ENCODE measurements around the gene MFGE8. TPM values are rescaled to one million over a fixed set of nuclear protein-coding genes. Genes with fewer than 3 reads are reported as not detected.

MFGE8 gene
- total RNA-seq, 2 experiments from 2014 or later: 22.9 to 38.1 TPM

DNA sequence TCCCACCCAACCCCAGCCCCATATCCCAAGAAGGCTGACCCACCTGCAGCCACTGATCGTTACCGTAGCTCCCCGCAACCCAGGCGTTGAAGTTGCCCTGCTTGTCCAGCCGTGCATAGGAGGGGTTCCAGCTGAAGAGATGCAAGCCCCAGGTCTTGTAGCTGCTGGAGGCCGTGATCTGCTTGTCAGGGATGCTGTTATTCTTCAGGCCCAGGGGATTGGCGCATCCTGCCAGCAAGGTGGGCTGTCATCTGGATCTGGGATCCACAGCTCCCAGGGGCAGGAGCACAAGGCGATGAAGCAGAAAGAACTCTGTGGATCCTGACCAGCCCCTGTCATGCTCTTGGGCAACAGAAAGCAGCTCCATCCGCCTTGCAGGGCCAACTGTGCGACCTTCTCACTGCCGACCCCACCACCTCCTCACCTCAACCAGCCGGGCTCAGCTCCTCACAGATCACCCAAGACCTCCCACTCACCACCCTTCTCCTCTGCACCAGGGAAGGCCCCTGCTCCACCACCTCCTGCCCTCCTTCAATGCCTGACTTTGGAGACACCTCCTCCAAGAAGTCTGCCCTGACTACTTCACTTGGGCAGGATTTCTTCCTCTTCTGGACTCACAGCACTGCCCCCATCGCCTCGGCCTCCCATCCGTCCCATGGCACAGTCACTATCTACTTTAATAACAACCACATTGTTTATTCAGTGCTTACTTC lies 11.5 kb downstream of the MFGE8 start:
- no peaks in the 10 kb centered on the region for H3K36me3 Mint-ChIP-seq
- H3K27ac Mint-ChIP-seq: no peak overlapping the region
- ATAC-seq (no peak), DNase-seq (no peak)
- H3K4me1 Mint-ChIP-seq: peaks cover 28% of the 10 kb centered on the region
- CTCF ChIA-PET: interaction anchor here (1.8 to 5.2 kb wide), 2 partner anchors 9 to 277 kb away, joined by 6 to 59 read pairs; partner anchors contain the start of gene HAPLN3
- H3K27me3 Mint-ChIP-seq: no peaks in the 10 kb centered on the region
- no peaks in the 10 kb centered on the region for H3K9me3 Mint-ChIP-seq (ENCODE audit: low read depth)
- H3K4me3 Mint-ChIP-seq: no peak overlapping the region

DNA sequence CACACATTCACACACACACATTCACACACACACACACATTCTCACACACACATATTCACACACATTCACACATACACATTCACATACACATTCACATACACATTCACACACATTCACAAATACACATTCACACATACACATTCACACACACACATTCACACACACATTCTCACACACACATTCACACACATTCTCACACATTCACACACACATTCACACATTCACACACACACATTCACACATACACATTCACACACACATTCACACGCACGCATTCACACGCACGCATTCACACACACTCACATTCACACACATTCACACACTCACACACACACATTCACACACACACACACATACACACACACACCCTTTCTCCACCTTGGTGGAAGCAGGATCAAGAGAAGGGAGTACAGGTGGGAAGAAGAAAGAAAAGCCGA lies 12.2 kb downstream of the MFGE8 start:
- H3K4me1 Mint-ChIP-seq: peaks cover 30% of the 10 kb centered on the region
- H3K27ac Mint-ChIP-seq: no peak overlapping the region
- CTCF ChIA-PET: no interaction called here
- no peaks in the 10 kb centered on the region for H3K27me3 Mint-ChIP-seq
- DNase-seq: no peak
- no peaks in the 10 kb centered on the region for H3K36me3 Mint-ChIP-seq
- no peak overlapping the region for H3K4me3 Mint-ChIP-seq
- ATAC-seq: no peak
- H3K9me3 Mint-ChIP-seq (ENCODE audit: low read depth): no peaks in the 10 kb centered on the region

DNA sequence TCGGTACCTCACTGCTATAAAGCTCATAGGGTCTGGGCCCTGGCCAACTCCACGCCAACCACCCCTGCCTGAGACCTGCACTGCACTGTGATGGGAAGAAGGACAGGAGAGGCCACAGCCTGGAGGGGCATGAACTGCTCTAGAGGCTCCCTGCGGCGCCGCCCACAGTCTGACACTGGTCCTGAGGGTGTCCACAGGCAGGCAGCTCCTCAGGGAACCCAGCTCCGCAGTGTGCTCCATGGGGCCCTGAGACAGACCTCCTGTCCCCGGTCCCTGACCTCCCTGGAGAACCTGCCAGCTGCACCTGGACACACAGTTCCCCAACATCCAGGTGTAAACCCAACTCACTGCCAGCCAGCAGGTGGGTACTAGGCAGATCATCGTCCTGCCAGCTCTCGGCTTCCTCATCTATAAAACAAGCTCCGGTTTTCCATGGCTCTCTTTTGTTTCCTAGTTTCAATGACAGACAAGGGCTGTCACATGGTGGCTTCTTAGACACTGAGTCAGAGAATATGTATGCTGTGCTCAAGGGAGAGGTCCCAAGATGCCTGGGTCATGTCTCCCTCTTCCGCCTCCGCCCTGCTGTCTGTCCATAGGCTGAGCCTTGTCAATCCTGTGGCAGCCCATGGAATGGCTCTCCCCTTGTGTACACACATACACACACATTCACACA lies 12.7 kb downstream of the MFGE8 start:
- CTCF ChIA-PET: no interaction called here
- H3K9me3 Mint-ChIP-seq (ENCODE audit: low read depth): no peaks in the 10 kb centered on the region
- H3K4me1 Mint-ChIP-seq: peaks cover 34% of the 10 kb centered on the region
- H3K36me3 Mint-ChIP-seq: no peaks in the 10 kb centered on the region
- H3K27ac Mint-ChIP-seq: no peak overlapping the region
- ATAC-seq: no peak
- H3K4me3 Mint-ChIP-seq: no peak overlapping the region
- no peaks in the 10 kb centered on the region for H3K27me3 Mint-ChIP-seq
- no peak for DNase-seq

DNA sequence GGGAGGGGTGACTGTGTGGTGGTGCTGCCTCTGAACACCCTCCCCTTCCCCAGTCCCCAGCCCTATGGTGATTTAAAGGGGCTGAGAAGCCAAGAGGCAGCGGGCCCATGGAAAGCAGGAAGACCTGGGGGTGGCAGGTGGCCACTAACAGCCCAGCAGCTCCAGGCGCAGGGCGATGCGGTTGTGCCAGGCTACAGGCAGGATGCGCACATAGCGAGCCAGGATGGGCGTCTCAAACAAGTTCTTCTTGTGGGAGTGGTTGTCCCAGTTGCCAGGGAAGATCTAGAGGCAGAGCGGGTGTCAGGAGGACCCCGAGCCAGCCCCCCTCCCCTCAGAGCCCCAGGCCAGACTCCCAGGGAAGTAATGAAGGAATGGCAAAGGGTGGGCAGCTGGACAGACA lies 13.9 kb downstream of the MFGE8 start:
- no peaks in the 10 kb centered on the region for H3K36me3 Mint-ChIP-seq
- DNase-seq (no peak), ATAC-seq (no peak)
- H3K27me3 Mint-ChIP-seq: no peaks in the 10 kb centered on the region
- no peak overlapping the region for H3K4me3 Mint-ChIP-seq
- no peaks in the 10 kb centered on the region for H3K9me3 Mint-ChIP-seq (ENCODE audit: low read depth)
- H3K27ac Mint-ChIP-seq: no peak overlapping the region
- peaks cover 26% of the 10 kb centered on the region for H3K4me1 Mint-ChIP-seq
- CTCF ChIA-PET: no interaction called here

DNA sequence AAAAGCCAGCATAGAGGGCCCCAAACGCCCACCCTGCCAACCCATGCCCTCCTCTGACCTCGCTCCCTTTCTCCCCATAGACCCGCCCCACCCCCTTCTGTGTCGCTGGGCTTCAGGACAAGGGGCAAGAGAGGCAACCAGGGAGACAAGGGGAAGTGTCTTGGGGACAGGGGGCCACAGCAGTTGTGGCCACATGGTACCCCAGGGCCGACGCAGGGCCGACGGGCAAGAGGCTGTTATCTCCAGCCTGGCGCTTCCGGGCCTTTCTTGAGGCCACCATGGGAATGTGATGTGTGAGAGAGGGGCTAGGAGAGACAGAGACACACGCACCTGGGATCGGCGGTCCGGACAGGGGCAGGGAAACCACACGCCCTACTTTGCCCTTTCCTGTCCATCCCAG lies 14.4 kb downstream of the MFGE8 start:
- H3K9me3 Mint-ChIP-seq (ENCODE audit: low read depth): no peaks in the 10 kb centered on the region
- no peak for ATAC-seq
- CTCF ChIA-PET: interaction anchor here (2.0 kb wide), 1 partner anchor 274 kb away, joined by 10 read pairs; no protein-coding TSS in a partner anchor

DNA sequence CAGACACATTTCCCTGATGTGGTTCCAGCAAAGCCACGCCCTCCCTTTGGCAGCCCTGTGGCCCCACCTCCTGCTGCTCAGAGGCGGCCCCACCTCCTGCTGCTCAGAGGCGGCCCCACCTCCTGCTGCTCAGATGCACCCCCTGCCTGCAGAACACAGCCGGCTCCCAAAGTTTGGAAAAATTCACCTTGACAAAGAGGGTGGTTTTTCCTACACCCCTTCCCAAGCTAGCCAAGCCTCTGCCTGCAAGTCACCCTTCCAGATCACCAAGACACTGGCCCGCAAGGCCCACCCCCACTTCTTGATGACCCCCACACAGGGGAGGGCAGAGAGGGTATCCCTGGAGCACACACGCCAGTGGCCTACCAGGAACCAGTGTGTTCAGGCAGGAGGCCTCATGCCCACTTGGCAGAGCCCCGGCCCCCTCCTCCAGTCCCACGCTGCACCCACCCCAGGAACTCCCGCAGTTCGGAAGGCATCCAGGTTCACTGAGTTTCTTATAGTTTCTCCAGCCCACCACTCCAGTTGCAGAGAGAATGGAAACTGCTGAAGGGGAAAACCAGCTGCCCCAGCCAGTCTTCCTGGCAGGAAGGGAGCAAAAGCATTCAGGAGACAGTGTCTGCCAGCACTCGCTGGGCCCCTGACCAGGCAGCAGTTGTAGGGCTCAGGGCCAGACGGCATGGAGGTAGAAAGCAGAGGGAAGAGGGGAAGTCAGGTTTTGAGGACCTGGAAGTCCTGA lies 15.6 kb downstream of the MFGE8 start:
- Mint-ChIP-seq H3K27ac (no peak overlapping the region), H3K9me3 (ENCODE audit: low read depth) (no peaks in the 10 kb centered on the region), H3K4me1 (peaks cover 28% of the 10 kb centered on the region), H3K36me3 (no peaks in the 10 kb centered on the region), H3K4me3 (no peak overlapping the region), H3K27me3 (no peaks in the 10 kb centered on the region)
- DNase-seq: peak; percentile 88
- CTCF ChIA-PET: interaction anchor here (0.7 to 2.0 kb wide), 4 partner anchors 247 to 362 kb away, joined by 3 to 10 read pairs (median 4); no protein-coding TSS in a partner anchor
- ATAC-seq: peak; percentile 88

More for the DNA sequence above, 14.4 kb downstream of the MFGE8 start:
- no peak for DNase-seq
- Mint-ChIP-seq H3K36me3 (no peaks in the 10 kb centered on the region), H3K27me3 (no peaks in the 10 kb centered on the region), H3K27ac (no peak overlapping the region), H3K4me1 (peaks cover 26% of the 10 kb centered on the region), H3K4me3 (no peak overlapping the region)

DNA sequence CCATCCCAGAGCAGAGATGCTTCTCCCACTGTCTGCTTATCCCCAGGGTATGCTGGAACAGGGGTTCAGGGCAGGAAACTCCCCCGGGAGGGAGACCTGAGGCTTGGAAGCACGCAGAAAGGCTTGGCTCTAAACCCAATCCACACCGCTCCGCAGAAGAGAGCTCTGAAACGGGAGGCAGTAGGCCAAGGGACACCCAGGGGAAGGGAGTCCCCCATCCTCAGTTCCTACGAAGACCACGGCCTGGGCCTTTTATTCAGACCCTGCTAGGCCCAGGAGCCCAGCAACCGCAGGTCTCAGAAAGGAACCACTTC lies 16.1 kb downstream of the MFGE8 start:
- DNase-seq (no peak), ATAC-seq (no peak)
- Mint-ChIP-seq H3K36me3 (no peaks in the 10 kb centered on the region), H3K27me3 (no peaks in the 10 kb centered on the region), H3K4me3 (no peak overlapping the region), H3K27ac (no peak overlapping the region), H3K9me3 (ENCODE audit: low read depth) (no peaks in the 10 kb centered on the region), H3K4me1 (peaks cover 28% of the 10 kb centered on the region)
- CTCF ChIA-PET: interaction anchor here (1.0 to 2.0 kb wide), 3 partner anchors 8 to 308 kb away, joined by 3 to 10 read pairs (median 4); no protein-coding TSS in a partner anchor

DNA sequence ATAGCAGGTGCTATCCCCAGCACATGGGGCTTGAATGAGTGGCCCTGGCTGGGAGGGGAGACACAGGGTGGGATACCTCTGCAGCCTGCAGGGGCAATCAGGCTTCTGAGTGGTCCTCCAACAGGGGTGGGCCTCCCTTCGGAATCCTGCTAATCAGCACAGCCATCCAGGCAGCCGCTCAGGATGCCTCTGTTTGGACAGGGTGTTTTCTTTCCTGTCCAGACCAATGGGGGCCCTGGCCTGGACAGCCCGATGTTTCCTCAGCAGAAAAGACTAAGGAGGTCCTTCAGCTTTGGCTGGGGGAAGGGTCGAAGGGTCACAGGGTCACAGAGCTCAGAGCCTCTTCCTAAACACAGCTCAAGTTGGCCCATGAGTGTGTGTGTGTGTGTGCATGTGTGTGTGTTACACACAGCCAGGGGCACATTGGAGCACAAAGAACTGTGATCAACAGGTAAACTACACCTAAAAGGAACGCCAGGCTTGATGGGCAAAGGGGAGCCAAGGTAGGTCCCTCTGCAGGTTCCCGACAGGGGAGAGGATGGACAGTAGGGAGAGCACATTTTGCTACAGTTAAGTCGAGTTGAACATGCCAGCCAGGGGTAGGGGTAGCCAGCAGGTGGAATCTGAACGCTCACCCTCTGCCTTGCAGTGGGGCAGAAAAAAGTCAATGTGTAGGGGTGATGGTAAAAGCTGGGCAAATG lies 16.7 kb downstream of the MFGE8 start:
- no peak for DNase-seq
- no peaks in the 10 kb centered on the region for H3K9me3 Mint-ChIP-seq (ENCODE audit: low read depth)
- H3K27ac Mint-ChIP-seq: no peak overlapping the region
- ATAC-seq: no peak
- CTCF ChIA-PET: interaction anchor here (1.0 to 2.9 kb wide), 4 partner anchors 8 to 309 kb away, joined by 3 to 13 read pairs (median 4); no protein-coding TSS in a partner anchor
- no peaks in the 10 kb centered on the region for H3K36me3 Mint-ChIP-seq
- H3K4me3 Mint-ChIP-seq: no peak overlapping the region
- peaks cover 28% of the 10 kb centered on the region for H3K4me1 Mint-ChIP-seq
- H3K27me3 Mint-ChIP-seq: no peaks in the 10 kb centered on the region

DNA sequence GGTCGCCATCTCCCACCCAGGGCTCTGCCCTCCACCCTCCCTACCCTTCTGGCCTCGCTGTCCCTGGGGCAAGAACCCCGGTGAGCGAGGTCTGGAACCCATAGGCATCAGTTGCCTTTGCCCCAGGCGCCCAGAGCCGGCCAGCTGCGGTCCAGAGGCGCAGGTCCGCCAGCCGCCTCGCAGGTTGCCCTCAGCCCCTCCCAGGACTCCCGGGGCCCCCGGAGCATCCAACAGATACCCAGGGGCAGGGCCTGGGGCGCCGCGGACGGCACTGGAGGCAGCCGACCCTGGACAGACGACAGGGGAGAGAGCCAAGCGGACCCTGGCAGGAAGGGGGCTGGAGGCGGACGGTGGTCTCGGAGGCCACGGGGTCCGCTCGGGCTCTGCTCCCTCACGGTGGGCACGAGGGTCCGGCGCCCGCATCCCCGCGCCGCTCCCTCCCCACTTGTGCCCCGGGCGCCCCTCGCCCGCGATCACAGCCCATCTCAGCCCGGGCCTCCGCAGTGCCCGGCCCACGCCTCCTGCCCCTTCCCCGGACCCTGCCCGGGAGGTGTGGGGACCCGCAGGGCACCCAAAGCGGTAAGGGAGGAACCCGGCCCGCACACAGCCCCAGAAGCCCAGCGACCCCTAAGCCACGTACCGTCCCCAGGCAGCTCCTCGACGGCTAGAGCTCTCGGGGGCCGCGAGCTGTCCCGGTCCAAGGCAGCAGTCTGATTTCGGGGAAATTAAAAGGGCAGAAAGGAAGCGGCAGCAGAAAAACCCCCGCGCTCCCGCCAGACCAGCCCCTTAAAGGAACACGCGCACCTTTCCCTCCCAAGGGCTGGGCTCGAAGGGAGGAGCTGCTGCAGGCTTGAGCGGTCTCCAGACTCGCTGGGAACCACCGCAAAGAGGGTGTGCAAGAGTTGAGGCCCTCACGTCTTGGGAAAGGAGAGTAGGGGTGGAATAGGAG lies 18.1 kb downstream of the MFGE8 start, which contains the start of gene HAPLN3:
Gene HAPLN3 (minus strand): TSS at position 726 of the 949 bp plus-strand sequence. CDS start 8,246 bp downstream, outside the sequence.
- DNase-seq (peak; percentile 74), ATAC-seq (peak; percentile 48)
- Mint-ChIP-seq H3K27me3 (no peaks in the 10 kb centered on the region), H3K36me3 (no peaks in the 10 kb centered on the region), H3K27ac (peak within 1 kb of the TSS; percentile 77), H3K4me3 (peak within 1 kb of the TSS; percentile 71), H3K9me3 (ENCODE audit: low read depth) (no peaks in the 10 kb centered on the region), H3K4me1 (peaks cover 28% of the 10 kb centered on the region)
- CTCF ChIA-PET: interaction anchor here (0.8 to 6.5 kb wide), 9 partner anchors 9 to 282 kb away, joined by 3 to 59 read pairs (median 4); no protein-coding TSS in a partner anchor

DNA sequence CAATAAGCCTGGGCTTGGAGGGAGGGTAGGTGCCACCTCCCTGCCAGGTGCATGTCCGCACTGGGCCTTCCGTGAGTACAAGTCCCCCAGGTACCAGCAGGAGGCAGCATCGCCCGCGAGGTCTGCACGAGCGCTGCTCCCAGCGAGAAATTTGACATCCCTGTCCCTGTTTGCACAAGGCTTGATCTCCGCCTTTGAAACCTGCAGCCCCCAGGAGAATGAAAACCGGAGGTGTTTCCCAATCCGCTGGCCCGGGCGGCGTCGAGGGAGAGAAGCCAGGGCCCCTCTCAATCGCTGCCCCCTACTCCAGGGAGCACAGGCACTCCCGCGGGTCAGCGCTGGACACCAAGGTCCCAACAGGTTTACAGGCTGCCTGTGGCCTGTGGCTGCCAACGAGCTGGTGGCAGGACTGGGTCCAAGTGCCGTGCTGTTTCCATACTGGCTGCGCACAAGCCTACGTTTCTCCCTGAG lies 18.8 kb downstream of the MFGE8 start:
- Mint-ChIP-seq H3K4me1 (peaks cover 28% of the 10 kb centered on the region), H3K27ac (peak overlapping the region; percentile 1), H3K9me3 (ENCODE audit: low read depth) (no peaks in the 10 kb centered on the region), H3K4me3 (peak overlapping the region; percentile 71), H3K27me3 (no peaks in the 10 kb centered on the region), H3K36me3 (no peaks in the 10 kb centered on the region)
- CTCF ChIA-PET: interaction anchor here (0.7 to 6.5 kb wide), 9 partner anchors 9 to 283 kb away, joined by 3 to 59 read pairs (median 3); no protein-coding TSS in a partner anchor
- ATAC-seq: peak; percentile 69
- peak; percentile 88 for DNase-seq

DNA sequence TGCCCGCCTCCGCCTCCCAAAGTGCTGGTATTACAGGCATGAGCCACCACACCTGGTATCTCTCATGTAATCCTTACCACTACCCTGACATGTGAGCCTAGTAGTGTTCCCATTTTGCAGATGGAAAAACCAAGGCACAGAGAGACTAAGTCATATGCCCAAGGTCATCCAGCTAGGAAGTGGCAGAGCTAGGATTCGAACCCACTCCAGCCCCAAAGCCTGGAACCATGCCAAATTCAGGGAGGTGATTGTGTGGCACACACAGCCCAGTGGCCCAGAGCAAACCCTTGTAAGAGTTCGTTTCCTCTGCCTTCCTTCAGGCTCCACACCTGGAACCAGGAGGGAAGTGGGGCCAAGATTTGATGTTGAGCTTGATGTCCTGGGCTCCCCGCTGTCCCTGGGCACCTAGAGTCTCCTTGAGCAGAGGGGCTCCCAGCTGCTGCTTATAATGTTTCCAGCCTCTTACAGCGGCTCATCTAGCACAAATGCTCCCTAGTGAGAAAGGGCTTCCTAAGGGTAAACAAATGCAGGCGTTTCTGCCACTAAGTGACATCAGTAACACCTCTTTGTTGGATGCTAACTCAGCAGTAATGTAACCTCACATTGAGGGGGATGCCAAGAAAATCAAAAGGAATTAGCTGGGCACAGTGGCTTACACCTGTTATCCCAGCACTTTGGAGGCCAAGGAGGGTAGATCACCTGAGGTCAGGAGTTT lies 21.5 kb downstream of the MFGE8 start:
- H3K27ac Mint-ChIP-seq: no peak overlapping the region
- H3K9me3 Mint-ChIP-seq (ENCODE audit: low read depth): no peaks in the 10 kb centered on the region
- CTCF ChIA-PET: interaction anchor here (0.9 to 6.5 kb wide), 6 partner anchors 12 to 267 kb away, joined by 3 to 59 read pairs (median 3); no protein-coding TSS in a partner anchor
- ATAC-seq (no peak), DNase-seq (no peak)
- H3K36me3 Mint-ChIP-seq: no peaks in the 10 kb centered on the region
- H3K4me3 Mint-ChIP-seq: no peak overlapping the region
- H3K4me1 Mint-ChIP-seq: peaks cover 17% of the 10 kb centered on the region
- no peaks in the 10 kb centered on the region for H3K27me3 Mint-ChIP-seq
